A673 (cell line): ENCODE data around the gene DNMT3L. TPM values are rescaled to one million over a fixed set of nuclear protein-coding genes. Genes with fewer than 3 reads are reported as not detected.

Experiments
- BruUV-seq: library from RNA; stranded (reverse); fragments of 400-500 nt; replicated peaks from 2 replicates; lab custom pipeline; 2021; lab: Mats Ljungman, UMichigan
- CTCF ChIA-PET: fragments of 300-600 bp; sonication (Branson Sonifier 250); formaldehyde crosslinking; loops from one replicate; lab custom pipeline; 2022; ENCODE audit warnings: antibody characterized with exemption; lab: Charles Lee
- POLR2A ChIA-PET: fragments of 300-600 bp; sonication (Branson Sonifier 250); formaldehyde crosslinking; loops from one replicate; lab custom pipeline; 2022; ENCODE audit warnings: antibody characterized with exemption; ENCODE audit not compliant: low non-redundant PET; lab: Charles Lee
- DNase-seq: peaks from one replicate; pipeline ENCODE4 v3.0.0-alpha.2; 2015; ENCODE audit warnings: low spot score
- H3K27ac ChIP-seq: fragments of 200-600 bp; sonication (generic); 2 replicates; pipeline ENCODE4 v1.5.1; 2016; ENCODE audit warnings: mixed run types, low read depth, mild to moderate bottlenecking, mixed read lengths, antibody characterized with exemption, low read length; ENCODE audit not compliant: poor library complexity, severe bottlenecking
- H3K27me3 ChIP-seq: fragments of 200-600 bp; sonication (generic); replicated peaks from 2 replicates; pipeline ENCODE4 v1.6.1; 2017; ENCODE audit warnings: mixed run types, low read depth, mild to moderate bottlenecking, mixed read lengths, antibody characterized with exemption, low read length; ENCODE audit not compliant: insufficient read depth, poor library complexity
- H3K36me3 ChIP-seq: fragments of 200-600 bp; sonication (generic); 2 replicates; pipeline ENCODE4 v1.6.1; 2016; ENCODE audit warnings: mixed run types, mild to moderate bottlenecking, mixed read lengths, antibody characterized with exemption, low read length; ENCODE audit not compliant: insufficient read depth, poor library complexity, severe bottlenecking
- H3K4me1 ChIP-seq: fragments of 200-600 bp; sonication (generic); 2 replicates; pipeline ENCODE4 v1.6.1; 2017; ENCODE audit warnings: mixed run types, mild to moderate bottlenecking, mixed read lengths, antibody characterized with exemption, low read length; ENCODE audit not compliant: insufficient read depth, poor library complexity, severe bottlenecking
- H3K4me3 ChIP-seq: fragments of 200-600 bp; sonication (generic); 2 replicates; pipeline ENCODE4 v1.5.1; 2016; ENCODE audit warnings: low read depth, mixed run types, mild to moderate bottlenecking, mixed read lengths, low read length; ENCODE audit not compliant: poor library complexity, severe bottlenecking
- H3K9me3 ChIP-seq: fragments of 200-600 bp; sonication (generic); 2 replicates; pipeline ENCODE4 v1.6.1; 2016; ENCODE audit warnings: mixed run types, low read depth, mild to moderate bottlenecking, mixed read lengths, antibody characterized with exemption, low read length; ENCODE audit not compliant: poor library complexity, severe bottlenecking
- EZH2 ChIP-seq: fragments of 200-600 bp; sonication (generic); IDR thresholded peaks from 2 replicates; pipeline ENCODE4 v1.6.1; 2017; ENCODE audit warnings: borderline replicate concordance, low read depth, mild to moderate bottlenecking, mixed read lengths, antibody characterized with exemption, low read length; ENCODE audit not compliant: poor library complexity, severe bottlenecking
- intact Hi-C: fragments of 100-400 bp; cut with micrococcal nuclease; formaldehyde crosslinking; loops from one replicate; pipeline ENCODE4 v1.10.0; 2022; ENCODE audit not compliant: unreplicated experiment
- total RNA-seq: library from RNA; stranded (reverse); gene quantifications from 2 replicates; pipeline ENCODE4 v1.2.3, GENCODE V29; 2021
- TF ChIP-seq, protein P1 (sequence below): fragments of 300-800, 200-600 bp; sonication (generic); conservative IDR thresholded peaks from 2 replicates; pipeline ENCODE4 v1.5.1; 2017; ENCODE audit warnings: low read depth, mild to moderate bottlenecking, antibody characterized with exemption, low read length, moderate library complexity, mixed read lengths

DNMT3L gene
- total RNA-seq, 1 experiment from 2014 or later, result not detected

DNA sequence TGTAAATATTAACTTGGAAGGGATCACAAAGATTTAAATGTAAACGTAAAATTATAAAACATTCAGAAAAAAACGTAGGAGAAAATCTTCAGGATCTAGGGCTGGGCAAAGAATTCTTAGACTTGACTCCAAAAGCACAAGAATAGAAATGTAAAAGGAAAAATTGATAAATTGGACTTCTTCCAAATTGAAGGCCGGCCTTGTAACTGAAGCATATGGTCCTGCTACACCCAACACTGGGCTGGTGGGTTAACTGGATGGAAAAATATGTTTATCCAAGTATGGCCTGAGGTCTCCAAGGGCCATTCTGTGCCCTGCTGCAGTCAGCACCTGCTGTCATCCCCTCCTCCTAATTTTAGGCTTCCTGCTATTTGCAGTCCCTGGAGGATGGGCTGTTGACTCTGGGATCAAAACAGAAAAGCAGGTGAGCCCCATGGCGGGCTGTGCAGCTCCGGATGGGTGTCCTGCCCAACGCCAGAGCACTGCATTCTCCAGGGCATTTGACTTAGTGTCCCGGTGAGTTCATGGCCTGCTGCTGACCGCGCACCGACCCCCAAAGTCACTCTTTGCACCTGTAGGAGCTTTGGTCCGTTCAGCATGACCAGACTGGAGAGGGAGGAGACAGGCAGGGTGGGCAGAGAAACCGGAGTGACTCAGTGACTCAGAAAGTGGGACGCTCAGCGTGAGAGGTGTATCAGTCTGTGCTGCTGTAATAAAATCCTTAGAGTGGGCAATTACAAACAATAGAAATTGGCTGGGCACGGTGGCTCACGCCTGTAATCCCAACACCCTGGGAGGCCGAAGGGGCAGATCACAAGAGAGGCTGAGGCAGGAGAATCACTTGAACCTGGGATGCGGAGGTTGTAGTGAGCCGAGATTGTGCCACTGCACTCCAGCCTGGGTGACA, 17.9 kb upstream of the DNMT3L start:
- BruUV-seq, result no TSS peak
- Histone ChIP-seq H3K27me3 (no peaks in the 10 kb centered on the region), H3K4me3 (no peak overlapping the region), H3K9me3 (no peaks in the 10 kb centered on the region), H3K27ac (no peak overlapping the region), H3K36me3 (no peaks in the 10 kb centered on the region), H3K4me1 (no peaks in the 10 kb centered on the region)
- no peak for DNase-seq
- intact Hi-C loops, result no loop called here
- CTCF ChIA-PET, result no interaction called here
- no peak for TF ChIP-seq EZH2
- TF ChIP-seq, protein P1, sequence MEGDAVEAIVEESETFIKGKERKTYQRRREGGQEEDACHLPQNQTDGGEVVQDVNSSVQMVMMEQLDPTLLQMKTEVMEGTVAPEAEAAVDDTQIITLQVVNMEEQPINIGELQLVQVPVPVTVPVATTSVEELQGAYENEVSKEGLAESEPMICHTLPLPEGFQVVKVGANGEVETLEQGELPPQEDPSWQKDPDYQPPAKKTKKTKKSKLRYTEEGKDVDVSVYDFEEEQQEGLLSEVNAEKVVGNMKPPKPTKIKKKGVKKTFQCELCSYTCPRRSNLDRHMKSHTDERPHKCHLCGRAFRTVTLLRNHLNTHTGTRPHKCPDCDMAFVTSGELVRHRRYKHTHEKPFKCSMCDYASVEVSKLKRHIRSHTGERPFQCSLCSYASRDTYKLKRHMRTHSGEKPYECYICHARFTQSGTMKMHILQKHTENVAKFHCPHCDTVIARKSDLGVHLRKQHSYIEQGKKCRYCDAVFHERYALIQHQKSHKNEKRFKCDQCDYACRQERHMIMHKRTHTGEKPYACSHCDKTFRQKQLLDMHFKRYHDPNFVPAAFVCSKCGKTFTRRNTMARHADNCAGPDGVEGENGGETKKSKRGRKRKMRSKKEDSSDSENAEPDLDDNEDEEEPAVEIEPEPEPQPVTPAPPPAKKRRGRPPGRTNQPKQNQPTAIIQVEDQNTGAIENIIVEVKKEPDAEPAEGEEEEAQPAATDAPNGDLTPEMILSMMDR, result no peak
- POLR2A ChIA-PET, result no interaction called here

DNA sequence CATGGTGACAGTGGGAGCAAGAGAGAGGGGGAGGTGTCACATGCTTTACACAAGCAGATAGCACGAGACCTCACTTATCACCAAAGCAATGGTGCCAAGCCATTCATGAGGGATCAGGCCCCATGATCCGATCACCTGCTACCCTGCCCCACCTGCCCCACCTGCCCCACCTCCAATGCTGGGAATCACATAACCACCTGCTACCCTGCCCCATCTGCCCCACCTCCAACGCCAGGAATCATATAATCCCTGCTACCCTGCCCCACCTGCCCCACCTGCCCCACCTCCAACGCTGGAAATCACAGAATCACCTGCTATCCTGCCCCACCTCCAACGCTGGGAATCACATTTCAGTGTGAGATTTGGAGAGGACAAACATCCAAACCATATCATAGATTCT, 13.3 kb upstream of the DNMT3L start:
- no peaks in the 10 kb centered on the region for H3K27me3 ChIP-seq
- no peaks in the 10 kb centered on the region for H3K36me3 ChIP-seq
- ChIA-PET CTCF (no interaction called here), POLR2A (no interaction called here)
- no TSS peak for BruUV-seq
- H3K27ac ChIP-seq, result no peak overlapping the region
- H3K4me1 ChIP-seq, result no peaks in the 10 kb centered on the region
- no peak for TF ChIP-seq EZH2
- TF ChIP-seq, protein P1, result no peak
- H3K9me3 ChIP-seq, result no peaks in the 10 kb centered on the region
- no peak for DNase-seq
- H3K4me3 ChIP-seq, result no peak overlapping the region
- intact Hi-C loops, result no loop called here

DNA sequence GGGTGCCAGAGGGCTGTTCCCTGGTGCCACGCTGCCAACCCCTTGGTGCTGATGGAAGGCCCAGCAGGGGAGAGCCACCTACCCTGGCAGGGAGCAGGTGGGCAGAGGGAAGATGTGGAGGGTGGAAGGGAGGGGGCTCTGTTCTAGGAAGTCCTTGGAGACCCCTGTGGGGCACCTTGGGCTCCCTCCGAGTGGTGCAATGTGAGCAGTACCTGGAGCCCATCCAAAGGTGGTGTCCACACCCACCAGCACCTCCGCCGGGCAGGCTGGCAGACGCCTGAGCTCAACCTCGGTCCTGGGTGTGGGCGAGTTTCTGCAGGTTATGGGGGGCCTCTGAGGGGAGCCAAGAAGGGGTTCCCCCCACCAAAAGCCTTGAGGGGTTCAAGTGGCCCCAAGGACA, 11.3 kb upstream of the DNMT3L start:
- no peaks in the 10 kb centered on the region for H3K36me3 ChIP-seq
- TF ChIP-seq, protein P1, result no peak
- TF ChIP-seq EZH2, result no peak
- ChIA-PET CTCF (no interaction called here), POLR2A (no interaction called here)
- intact Hi-C loops, result no loop called here
- BruUV-seq, result no TSS peak
- no peak overlapping the region for H3K4me3 ChIP-seq
- DNase-seq, result no peak
- H3K4me1 ChIP-seq, result no peaks in the 10 kb centered on the region
- H3K27ac ChIP-seq, result no peak overlapping the region
- H3K9me3 ChIP-seq, result no peaks in the 10 kb centered on the region
- no peaks in the 10 kb centered on the region for H3K27me3 ChIP-seq
